ENCODE data around the gene MYRFL. TPM values are rescaled to one million over a fixed set of nuclear protein-coding genes. Genes with fewer than 3 reads are reported as not detected.
"Not testable (repeated sequence)": the region's sequence is repeated elsewhere in the genome, so short reads cannot be mapped to it uniquely, and the experiment has no call there.

MYRFL gene
- polyA plus RNA-seq, 12 donors = 0.23 to 1.9 (median 0.41) TPM; not detected in 2

- DNase-seq = no peak
These were observed 15.7 kb downstream of the MYRFL start for GRCh38 chr12:69840727-69841126.

- no peak for DNase-seq
These were observed 18.6 kb downstream of the MYRFL start for GRCh38 chr12:69843608-69844007.

- DNase-seq = no peak
These were observed 19.4 kb downstream of the MYRFL start for GRCh38 chr12:69844416-69844815.

GRCh38 chr12:69844836-69845235 lies 19.8 kb downstream of the MYRFL start:
- no peak for DNase-seq

GRCh38 chr12:69846976-69847375 lies 21.9 kb downstream of the MYRFL start:
- no peak for DNase-seq

GRCh38 chr12:69851976-69852375 lies 26.9 kb downstream of the MYRFL start:
- DNase-seq = no peak

- not testable (repeated sequence) for DNase-seq
These were observed 28.3 kb downstream of the MYRFL start for GRCh38 chr12:69853176-69853961.

- DNase-seq = no peak
These were observed 41.7 kb downstream of the MYRFL start for GRCh38 chr12:69866698-69867097.

- DNase-seq = no peak
These were observed 43.7 kb downstream of the MYRFL start for GRCh38 chr12:69868695-69869094.

- DNase-seq = no peak
These were observed 47.8 kb downstream of the MYRFL start for GRCh38 chr12:69872804-69873203.

GRCh38 chr12:69873429-69873828 lies 48.4 kb downstream of the MYRFL start:
- DNase-seq = no peak

GRCh38 chr12:69874606-69875005 lies 49.6 kb downstream of the MYRFL start:
- DNase-seq = no peak

GRCh38 chr12:69875416-69875935 lies 50.4 kb downstream of the MYRFL start:
- DNase-seq = no peak

- DNase-seq = peak; percentile 84
These were observed 54.3 kb downstream of the MYRFL start for GRCh38 chr12:69879007-69879960.

- DNase-seq = no peak
These were observed 55.5 kb downstream of the MYRFL start for GRCh38 chr12:69880571-69880970.

- DNase-seq = no peak
These were observed 56.7 kb downstream of the MYRFL start for GRCh38 chr12:69881771-69882170.

- no peak for DNase-seq
These were observed 59.4 kb downstream of the MYRFL start for GRCh38 chr12:69884386-69884785.

- DNase-seq = no peak
These were observed 60.6 kb downstream of the MYRFL start for GRCh38 chr12:69885658-69886057.

GRCh38 chr12:69886109-69886508 lies 61.1 kb downstream of the MYRFL start:
- no peak for DNase-seq

- no peak for DNase-seq
These were observed 61.7 kb downstream of the MYRFL start for GRCh38 chr12:69886715-69887114.

- no peak for DNase-seq
These were observed 63.9 kb downstream of the MYRFL start for GRCh38 chr12:69888901-69889300.

- DNase-seq = no peak
These were observed 69.9 kb downstream of the MYRFL start for GRCh38 chr12:69894800-69895383.
